IPS-18c (cell line): Measurements from ENCODE around the gene AVPI1.
"Not testable (repeated sequence)": the region's sequence is repeated elsewhere in the genome, so short reads cannot be mapped to it uniquely, and the experiment has no call there.

Experiments
- H3K4me3 ChIP-seq: 2 replicates; pipeline ENCODE4 v1.7.0; 2013; ENCODE audit warnings: low read depth, mild to moderate bottlenecking, low read length, moderate library complexity; ENCODE audit not compliant: insufficient read depth
- H3K9me3 ChIP-seq: one replicate; pipeline ENCODE4 v1.6.1; 2013; ENCODE audit warnings: mild to moderate bottlenecking, low read length, moderate library complexity; ENCODE audit not compliant: control insufficient read depth, insufficient read depth

The AVPI1 gene

GRCh38 chr10:97687785-97688781 lies 1.0 kb upstream of the AVPI1 start:
- Histone ChIP-seq H3K4me3 (peak overlapping the region; percentile 29), H3K9me3 (no peaks in the 10 kb centered on the region)

- Histone ChIP-seq H3K4me3 (peak overlapping the region; percentile 83), H3K9me3 (no peaks in the 10 kb centered on the region)
Observed at GRCh38 chr10:97686301-97686961, 610 bp downstream of the AVPI1 start.

- H3K9me3 ChIP-seq, result no peaks in the 10 kb centered on the region
- no peak overlapping the region for H3K4me3 ChIP-seq
Observed at GRCh38 chr10:97685395-97685958, 1.6 kb downstream of the AVPI1 start.

GRCh38 chr10:97684866-97685394 lies 2.1 kb downstream of the AVPI1 start:
- no peak overlapping the region for H3K4me3 ChIP-seq

GRCh38 chr10:97684368-97684713 lies 2.7 kb downstream of the AVPI1 start:
- not testable (repeated sequence) for H3K9me3 ChIP-seq, H3K4me3 ChIP-seq

More at GRCh38 chr10:97684866-97685394, 2.1 kb downstream of the AVPI1 start:
- H3K9me3 ChIP-seq, result no peaks in the 10 kb centered on the region

- no peak overlapping the region for H3K4me3 ChIP-seq
- no peaks in the 10 kb centered on the region for H3K9me3 ChIP-seq
Observed at GRCh38 chr10:97683556-97684367, 3.3 kb downstream of the AVPI1 start.

GRCh38 chr10:97682042-97682441 lies 5.0 kb downstream of the AVPI1 start:
- H3K9me3 ChIP-seq, result no peaks in the 10 kb centered on the region
- H3K4me3 ChIP-seq, result no peak overlapping the region

- Histone ChIP-seq H3K9me3 (no peaks in the 10 kb centered on the region), H3K4me3 (no peak overlapping the region)
Observed at GRCh38 chr10:97679594-97679993, 7.4 kb downstream of the AVPI1 start.

GRCh38 chr10:97676770-97677581 lies 10.1 kb downstream of the AVPI1 start:
- H3K4me3 ChIP-seq, result no peak overlapping the region

GRCh38 chr10:97675222-97675621 lies 11.8 kb downstream of the AVPI1 start:
- Histone ChIP-seq H3K4me3 (no peak overlapping the region), H3K9me3 (no peaks in the 10 kb centered on the region)

More at GRCh38 chr10:97676770-97677581, 10.1 kb downstream of the AVPI1 start:
- no peaks in the 10 kb centered on the region for H3K9me3 ChIP-seq

GRCh38 chr10:97673736-97674525 lies 13.1 kb downstream of the AVPI1 start:
- Histone ChIP-seq H3K9me3 (no peaks in the 10 kb centered on the region), H3K4me3 (no peak overlapping the region)

GRCh38 chr10:97669571-97669970 lies 17.5 kb downstream of the AVPI1 start:
- Histone ChIP-seq H3K4me3 (no peak overlapping the region), H3K9me3 (no peaks in the 10 kb centered on the region)

GRCh38 chr10:97667463-97667862 lies 19.6 kb downstream of the AVPI1 start:
- Histone ChIP-seq H3K4me3 (no peak overlapping the region), H3K9me3 (no peaks in the 10 kb centered on the region)

- H3K9me3 ChIP-seq, result no peaks in the 10 kb centered on the region
- H3K4me3 ChIP-seq, result no peak overlapping the region
Observed at GRCh38 chr10:97666992-97667391, 20.0 kb downstream of the AVPI1 start.

GRCh38 chr10:97664282-97664850 lies 22.7 kb downstream of the AVPI1 start:
- Histone ChIP-seq H3K4me3 (no peak overlapping the region), H3K9me3 (no peaks in the 10 kb centered on the region)
